NCI-H128 (cell line): Measurements from ENCODE around the gene EVX2.

ENCODE experiments used
- DNase-seq: peaks from one replicate; lab custom pipeline; 2025; ENCODE audit not compliant: unreplicated experiment; lab: John Stamatoyannopoulos, UW

Gene EVX2

GRCh38 chr2:176082824-176083751 is 674 bp downstream of the EVX2 start:
- DNase-seq, result no peak

- DNase-seq, result no peak
These were observed 1.3 kb downstream of the EVX2 start for GRCh38 chr2:176082525-176082823.

DNA sequence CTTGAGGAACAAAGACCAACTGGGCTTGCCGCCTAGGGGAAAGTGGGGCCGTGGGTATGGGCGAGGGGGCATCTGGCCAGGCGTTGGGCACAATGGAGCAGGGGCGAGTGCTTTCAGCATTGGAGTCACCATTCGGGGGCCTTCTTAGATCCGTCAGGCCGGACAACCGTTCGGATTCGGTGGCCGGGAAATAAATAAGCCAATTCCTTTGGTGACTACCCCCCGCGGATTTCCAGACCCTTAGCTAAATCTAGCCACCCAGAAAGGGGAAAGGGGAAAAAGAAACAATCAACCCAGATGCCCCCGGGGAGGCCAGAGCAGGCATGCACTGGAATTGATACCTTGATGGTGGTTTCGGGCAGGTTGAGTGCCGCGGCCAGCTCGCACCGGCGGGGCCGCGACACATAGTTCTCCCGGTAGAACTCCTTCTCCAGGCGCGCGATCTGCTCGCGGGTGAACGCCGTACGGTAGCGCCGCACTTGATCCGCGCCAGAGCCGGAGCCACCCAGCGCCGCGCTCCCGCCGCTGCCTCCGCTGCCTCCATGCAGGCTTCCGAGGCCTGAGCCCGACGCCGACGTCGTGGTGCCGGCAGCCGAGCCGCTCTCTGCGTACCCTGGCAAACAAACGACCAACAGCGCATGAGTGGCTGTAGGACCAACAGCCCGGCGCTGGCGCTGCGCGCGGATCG is 1.8 kb downstream of the EVX2 start:
- DNase-seq, result no peak

GRCh38 chr2:176081376-176081836 is 2.4 kb downstream of the EVX2 start:
- no peak for DNase-seq

DNA sequence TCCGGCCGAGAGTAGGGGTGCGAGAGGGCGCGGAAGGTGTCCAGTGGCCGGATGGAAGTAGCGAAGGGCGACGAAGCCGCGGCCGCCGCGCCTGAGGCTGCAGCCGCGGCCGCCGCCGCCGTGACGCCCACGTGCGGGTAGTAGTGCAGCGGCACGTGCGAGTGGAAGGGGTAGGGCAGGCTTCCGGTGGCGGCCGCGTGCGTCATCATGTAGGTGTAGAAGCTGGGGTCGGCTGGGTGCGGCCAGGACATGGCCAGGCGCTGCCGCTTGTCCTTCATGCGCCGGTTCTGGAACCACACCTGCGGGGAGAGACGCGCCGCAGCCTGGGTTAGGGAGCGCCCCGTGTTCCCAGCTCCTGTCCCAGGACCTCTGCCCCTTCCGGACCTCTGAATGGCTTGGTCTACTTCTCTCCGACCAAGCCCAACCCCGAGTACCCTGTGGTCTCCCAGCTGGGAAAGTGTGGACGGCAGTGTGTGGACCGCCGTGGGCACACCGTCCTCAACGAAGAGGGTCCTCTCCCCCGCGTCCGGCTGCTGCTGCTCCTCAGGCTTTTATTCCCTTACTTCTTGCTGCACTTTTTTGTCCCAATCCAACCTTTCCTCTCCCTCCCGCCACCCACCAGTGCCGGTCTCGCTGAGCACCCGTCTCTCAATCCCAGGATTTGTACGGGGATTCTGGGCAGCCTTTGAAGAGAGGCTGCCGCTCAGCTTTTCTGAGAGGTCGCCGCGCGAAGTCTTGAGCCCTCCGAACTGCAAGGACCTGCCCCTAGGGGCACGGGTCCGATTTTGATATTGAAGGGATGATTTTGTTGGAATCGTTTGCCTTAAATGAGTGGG is 3.0 kb downstream of the EVX2 start:
- no peak for DNase-seq

GRCh38 chr2:176079831-176080539 is 3.8 kb downstream of the EVX2 start:
- DNase-seq, result peak; percentile 63

- DNase-seq, result no peak
These were observed 4.4 kb downstream of the EVX2 start for GRCh38 chr2:176079285-176079830.

DNA sequence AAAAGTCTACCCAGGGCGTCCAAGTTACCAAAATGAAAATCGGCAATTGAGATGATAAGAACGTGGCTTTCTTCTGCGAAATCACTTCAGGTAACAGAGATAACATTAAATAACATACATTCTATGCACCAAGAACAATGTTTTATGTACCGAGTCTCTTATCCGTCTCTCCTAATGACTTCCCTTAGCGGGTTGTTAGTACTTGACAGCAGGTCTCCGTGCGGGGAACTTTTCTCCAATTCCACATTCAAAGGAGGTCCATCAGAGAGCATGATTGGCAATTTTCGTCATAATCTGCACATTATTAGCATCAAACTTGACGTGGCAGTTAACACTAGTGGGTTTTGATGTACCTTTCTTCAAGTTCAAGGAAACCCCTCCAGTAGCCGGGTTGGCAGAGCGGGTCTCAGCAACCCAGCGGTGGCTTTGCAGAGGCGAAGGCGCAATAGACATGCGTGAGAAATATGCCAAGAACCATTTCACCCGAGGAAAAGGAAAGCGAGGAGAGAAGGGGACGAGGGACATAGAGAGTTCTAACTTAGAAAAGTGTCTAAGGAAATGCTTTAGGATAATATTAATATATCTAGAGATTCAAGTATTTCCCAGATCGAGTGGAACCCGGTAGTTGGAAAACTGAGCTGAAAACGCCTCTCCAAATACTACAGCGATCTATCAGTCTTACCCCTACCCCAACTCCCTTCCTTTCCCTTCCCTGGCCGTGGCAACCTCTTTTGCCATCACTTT is 5.0 kb downstream of the EVX2 start:
- no peak for DNase-seq

DNA sequence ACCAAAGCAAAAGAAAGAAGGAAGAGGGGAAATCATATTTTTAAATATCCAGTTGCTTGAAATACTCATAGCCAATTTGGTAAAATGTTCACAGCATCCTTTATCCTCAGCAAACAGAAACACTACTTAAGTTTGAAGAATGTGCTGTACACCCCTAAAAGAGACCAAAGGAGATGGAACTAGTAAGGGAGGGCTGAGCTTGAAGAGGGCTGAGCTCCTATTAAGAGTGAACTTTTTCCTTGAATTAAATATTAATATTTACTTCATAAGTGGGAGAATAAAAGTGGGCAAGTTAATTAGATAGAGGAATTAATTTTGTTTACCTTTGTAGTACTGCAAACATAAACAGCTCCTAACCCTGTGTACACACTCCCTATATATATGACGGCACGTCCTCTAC is 7.0 kb downstream of the EVX2 start:
- DNase-seq, result no peak

- DNase-seq, result no peak
These were observed 7.7 kb downstream of the EVX2 start for GRCh38 chr2:176076063-176076462.

DNA sequence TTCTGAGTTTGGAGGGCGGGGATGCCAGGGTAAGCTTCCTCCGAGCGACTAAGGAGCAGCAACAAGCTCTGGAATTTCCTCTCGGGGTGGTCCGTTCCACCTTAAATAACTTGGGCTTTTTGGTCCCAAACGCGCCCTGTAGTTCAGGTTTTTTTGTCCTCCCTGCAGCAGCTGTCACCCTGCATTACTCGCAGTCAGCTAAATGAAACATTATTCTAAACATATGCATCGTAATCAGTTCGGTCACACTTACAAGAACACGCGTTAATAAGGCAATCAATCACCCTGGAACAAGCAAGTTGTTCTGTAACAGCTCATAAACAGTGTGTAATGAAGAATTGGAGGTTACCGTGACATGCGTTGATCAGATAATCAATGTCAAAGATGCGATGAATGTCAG is 8.3 kb downstream of the EVX2 start:
- DNase-seq, result no peak

DNA sequence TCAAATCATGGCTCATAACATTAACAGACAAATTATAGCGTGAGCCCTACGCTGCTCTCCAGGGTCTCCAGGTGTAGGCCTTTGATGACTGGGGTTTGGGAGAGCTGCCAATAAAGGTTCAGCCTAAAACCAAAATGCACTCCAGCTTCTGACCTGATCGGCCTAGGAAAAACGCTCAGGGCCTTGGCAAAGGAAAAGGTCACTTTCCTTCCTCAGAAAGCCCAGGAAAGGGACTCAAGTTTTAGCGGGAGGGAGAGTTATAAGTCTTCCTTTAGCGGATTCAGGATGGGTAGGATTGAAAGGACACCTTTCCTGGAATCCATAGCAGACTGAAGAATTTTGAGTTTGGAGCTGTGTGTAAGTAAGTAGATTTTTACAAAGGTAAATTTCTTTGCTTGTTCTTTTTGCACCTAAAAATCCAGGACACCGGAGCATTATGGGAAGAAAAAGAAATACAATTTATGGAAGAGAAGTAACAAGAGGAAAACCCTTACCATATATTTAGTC is 8.8 kb downstream of the EVX2 start:
- DNase-seq, result no peak

- no peak for DNase-seq
These were observed 10.5 kb downstream of the EVX2 start for GRCh38 chr2:176072951-176073904.

- no peak for DNase-seq
These were observed 11.5 kb downstream of the EVX2 start for GRCh38 chr2:176072292-176072669.

DNA sequence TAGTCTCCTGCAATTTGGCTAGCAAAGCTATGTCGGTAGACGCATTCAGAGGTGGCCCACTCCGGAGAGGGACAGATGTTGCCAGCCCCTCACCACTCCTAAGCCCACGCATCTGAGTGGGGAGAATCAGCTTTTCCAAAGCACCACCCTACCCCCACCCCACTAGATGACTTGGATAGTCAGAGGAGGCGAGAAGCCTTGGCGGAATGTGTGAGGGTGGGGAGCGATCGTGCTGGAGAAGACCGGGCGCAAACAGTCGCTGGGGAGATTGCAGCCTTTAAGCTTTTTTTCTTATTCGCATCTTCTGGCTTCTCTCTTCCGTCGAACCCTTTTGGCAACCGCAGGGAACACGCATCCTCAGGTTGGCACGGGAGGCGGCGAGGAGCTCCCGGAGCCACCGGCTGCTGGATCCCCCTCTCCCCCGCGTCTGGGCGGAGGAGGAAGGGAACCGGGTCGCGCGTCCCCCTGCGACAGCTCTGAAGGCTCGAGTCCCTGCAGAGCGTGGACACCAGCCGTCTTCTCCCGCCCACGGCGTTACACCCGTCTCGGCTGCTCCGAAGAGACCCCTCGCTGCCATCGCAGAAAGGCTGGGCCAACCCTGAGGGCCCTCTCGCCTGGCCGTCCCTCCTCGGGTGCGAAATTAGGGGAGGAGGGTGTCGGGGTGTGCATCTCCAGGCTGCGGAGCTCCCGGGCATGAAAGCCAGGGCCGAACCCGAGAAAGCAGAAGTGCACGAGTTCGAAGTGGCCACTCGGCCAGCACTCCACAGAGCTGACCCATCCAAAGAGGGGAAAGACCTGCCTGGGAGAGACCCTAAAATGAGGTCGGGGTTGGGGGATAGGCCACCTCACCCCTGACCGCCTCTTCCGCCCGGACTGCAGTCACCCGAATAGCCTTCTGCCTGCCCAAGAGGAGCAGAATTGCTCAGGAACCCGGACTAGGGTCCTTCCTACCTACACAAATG is 12.2 kb downstream of the EVX2 start:
- no peak for DNase-seq

DNA sequence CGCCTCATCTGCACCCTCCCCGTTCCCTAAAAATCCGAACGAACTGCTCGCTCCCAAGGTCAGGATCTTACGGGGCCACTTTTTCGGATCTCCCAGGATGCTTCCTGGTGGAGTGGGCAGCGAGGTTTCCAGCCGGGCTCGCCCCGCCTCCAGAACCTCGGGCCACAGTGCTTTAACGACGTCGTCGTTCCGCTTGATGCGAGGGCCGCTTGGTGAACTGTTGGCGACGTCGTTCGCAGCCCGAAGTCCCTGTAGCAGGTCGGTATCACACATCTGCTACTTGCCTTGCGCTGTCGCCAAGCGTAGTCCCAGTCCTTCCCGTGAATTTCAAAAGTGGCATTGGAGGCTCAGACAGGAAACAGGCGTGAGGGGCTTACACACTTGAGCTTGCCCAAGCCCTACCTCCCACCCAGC is 15.3 kb downstream of the EVX2 start:
- no peak for DNase-seq

DNA sequence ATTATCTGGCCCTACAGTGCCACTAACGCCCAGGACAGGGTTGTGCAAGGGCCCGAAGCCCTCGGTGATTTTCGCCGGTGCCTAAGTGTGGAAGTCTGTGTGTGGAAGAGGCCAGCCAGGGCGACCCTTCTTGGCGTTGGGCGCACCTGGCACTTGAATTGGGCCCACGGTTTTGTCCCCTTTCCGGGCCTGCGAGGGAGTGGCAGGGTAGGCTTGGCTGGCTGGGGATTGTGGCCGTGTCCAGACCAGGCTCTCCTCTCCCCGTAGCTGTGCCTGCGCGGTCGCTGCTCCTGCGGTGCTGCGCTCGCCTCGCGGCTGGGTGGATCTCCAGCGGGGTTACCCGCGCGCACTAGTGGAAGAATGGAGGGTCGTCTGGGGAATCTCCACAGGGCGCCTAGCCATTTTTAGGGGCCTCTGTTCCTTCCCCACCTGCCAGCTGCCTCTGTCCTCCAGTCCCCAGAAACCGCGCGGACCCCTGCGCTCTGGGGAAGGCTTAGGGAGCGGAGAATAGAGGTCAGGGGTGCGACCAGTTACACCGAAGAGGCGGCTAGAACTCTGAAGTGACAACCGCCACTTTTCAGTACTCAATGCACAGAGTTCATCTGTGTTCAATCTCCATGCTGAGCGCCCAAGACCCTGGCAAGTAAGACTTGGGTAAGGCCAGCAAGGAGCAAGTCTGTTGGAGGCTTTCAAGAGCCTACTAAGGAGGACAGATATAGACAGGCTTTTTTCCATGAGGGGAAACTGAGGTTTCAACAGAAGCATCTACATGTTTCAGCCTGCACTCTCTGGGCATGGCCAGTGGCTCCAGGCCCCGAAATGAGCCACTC is 16.0 kb downstream of the EVX2 start:
- no peak for DNase-seq
